ENCODE results near the gene ZNF43.

- TF ChIP-seq EZH2 (IDR thresholded peaks at IDR 0.05), result no peak
- no peak for TF ChIP-seq POLR2AphosphoS5 (IDR thresholded peaks at IDR 0.05; ENCODE audit: borderline replicate concordance, low read depth, low read length)
These were observed 42.0 kb upstream of the ZNF43 start for GRCh38 chr19:21877976-21878375.
